GM18508 (cell line): ENCODE data around the gene TEAD3.
"Not testable (repeated sequence)": the region's sequence is repeated elsewhere in the genome, so short reads cannot be mapped to it uniquely, and the experiment has no call there.

ENCODE experiments used
- ATAC-seq: cut with Tn5 transposase; IDR thresholded peaks from one replicate; pipeline ENCODE4 v1.9.1; 2021; ENCODE audit warnings: moderate number of reproducible peaks; ENCODE audit not compliant: insufficient read depth, unreplicated experiment

Gene TEAD3

GRCh38 chr6:35496841-35497570, at the start of gene TEAD3:
TEAD3 (minus strand) TSS chr6:35497079.
- no peak for ATAC-seq

DNA sequence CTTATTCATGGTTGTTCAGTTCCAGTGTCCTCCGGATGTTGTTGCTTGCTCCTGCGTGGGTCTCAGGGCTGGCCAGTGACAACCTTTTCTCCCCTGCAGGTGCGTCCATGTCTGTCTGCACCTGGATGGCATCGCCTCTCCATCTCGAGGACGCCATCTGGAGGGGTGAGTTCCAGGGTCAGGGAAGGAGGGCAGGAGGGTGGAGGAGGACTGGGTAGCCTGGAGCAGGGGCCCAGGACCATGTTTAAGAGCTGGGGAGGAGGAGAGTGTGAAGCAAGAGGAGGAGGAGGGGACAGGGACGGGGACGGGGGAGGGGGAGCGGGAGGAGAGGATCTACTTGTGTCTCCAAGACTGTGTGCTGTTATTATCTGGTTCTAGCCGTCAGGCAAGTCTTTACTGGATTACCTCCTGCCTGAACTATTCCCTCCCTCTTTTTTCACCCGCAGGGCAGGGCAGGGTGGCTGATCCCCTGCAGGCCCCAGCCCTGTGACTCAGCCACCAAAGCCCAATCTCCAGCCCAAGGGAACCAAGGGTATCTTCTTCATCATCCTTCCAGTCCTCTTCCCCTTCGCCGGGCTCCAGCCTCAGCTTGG, 48.0 kb upstream of the TEAD3 start:
- no peak for ATAC-seq

DNA sequence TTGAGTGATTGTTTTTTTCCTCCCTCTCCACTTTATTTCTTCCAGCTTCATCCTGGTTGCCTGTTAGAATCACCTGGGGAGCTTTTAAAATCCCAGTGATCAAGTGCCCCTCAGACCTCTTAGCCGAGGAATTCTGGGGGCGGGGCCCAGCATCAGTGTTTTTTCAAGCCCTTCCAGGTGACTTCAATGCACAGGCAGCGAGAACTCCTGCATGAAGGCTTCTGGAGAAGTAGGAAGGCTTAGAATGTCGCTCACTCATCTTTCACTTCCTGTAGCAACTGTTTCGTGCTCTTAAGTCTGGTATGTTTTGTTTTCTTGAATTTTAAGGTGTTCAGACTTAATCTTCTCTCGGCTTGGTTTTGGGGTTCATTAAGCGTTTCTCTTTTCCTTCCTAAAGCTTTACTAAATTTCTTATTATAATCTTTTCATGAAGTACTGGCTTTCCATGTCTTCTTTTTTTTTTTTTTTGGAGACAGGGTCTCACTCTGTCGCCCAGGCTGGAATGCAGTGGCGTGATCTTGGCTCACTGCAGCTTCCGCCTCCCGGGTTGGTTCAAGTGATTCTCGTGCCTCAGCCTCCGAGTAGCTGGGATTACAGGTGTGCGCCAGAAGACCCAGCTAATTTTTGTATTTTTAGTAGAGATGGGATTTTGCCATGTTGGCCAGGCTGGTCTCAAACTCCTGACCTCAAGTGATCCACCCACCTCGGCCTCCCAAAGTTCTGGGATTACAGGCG, 46.7 kb upstream of the TEAD3 start:
- no peak for ATAC-seq

- ATAC-seq, result no peak
Measured at GRCh38 chr6:35541836-35542235, 45.0 kb upstream of the TEAD3 start.

GRCh38 chr6:35539223-35539622, 42.3 kb upstream of the TEAD3 start:
- ATAC-seq, result no peak

DNA sequence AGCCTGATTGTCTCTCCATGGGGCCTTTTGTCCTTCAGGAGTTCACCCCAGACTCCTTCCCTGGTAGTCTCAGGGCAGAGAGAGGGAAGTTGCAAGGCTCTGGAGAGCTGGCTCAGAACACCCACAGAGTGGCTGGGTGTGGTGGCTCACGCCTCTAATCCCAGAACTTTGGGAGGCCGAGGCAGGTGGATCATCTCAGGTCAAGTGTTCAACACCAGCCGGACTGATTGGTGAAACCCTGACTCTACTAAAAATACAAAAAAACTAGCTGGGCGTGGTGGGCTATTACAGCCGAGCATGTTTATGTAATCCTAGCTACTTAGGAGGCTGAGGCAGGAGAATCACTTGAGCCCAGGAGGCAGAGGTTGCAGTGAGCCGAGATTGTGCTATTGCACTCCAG, 39.0 kb upstream of the TEAD3 start:
- ATAC-seq, result not testable (repeated sequence)

GRCh38 chr6:35534407-35535170, 37.7 kb upstream of the TEAD3 start:
- no peak for ATAC-seq

DNA sequence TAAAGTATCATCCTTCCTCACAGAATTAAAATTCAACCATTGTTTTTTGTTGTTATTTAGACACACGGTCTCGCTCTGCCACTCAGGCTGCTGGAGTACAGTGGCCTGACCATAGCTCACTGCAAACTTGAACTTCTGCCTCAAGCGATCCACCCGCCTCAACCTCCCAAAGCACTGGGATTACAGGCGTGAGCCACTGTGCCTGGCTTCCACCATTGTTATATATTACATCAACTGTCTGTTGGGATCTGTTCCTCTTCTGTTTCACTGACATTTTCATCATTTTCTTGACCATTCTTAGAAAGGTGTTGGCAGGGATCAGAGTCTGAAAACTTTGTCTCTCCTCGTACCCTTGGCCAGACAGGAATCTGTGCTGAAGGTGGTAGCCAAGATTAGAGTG, 37.1 kb upstream of the TEAD3 start:
- no peak for ATAC-seq

GRCh38 chr6:35532126-35532525, 35.2 kb upstream of the TEAD3 start:
- no peak for ATAC-seq

- no peak for ATAC-seq
Measured at GRCh38 chr6:35524380-35525020, 27.6 kb upstream of the TEAD3 start.

GRCh38 chr6:35522660-35523658, 26.1 kb upstream of the TEAD3 start:
- no peak for ATAC-seq

DNA sequence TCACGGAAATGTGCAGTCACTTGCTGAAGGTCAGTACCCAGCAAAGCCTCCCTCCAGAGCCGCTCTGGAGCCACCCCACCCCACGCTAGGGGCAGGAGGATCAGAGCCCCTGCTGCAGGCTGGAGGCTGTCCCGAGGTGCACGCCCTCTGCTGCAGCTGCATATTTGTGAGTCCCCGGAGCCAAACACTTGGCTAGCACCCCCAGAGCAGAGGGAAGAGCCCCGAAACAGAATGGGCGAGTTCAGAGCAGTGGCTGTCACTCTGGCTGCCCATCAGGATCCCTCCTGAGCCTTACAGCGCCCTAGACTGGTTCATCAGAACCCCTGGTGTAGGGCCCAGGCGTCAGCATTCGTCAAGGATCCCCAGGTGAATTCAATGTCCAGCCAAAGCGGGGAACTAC, 25.3 kb upstream of the TEAD3 start:
- no peak for ATAC-seq

DNA sequence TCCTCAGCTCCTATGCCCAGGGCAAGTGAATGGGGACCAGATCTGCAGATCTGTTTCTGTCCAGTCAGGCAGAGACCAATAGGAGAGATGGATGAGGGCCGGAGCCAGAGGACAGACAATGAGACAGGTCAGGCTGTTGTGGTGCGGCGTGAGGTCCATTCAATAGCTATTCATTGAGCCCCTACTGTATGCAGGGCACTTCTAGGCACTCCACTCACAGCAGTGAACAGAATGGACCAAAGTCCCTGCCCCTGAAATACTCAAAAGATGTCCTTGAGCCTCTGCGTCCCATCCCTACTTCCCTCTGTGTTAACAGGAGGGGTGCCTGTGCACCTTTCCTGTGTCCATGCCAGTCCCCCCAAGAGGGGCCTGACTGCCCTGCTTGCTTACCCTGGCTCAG, 24.4 kb upstream of the TEAD3 start:
- ATAC-seq, result no peak

DNA sequence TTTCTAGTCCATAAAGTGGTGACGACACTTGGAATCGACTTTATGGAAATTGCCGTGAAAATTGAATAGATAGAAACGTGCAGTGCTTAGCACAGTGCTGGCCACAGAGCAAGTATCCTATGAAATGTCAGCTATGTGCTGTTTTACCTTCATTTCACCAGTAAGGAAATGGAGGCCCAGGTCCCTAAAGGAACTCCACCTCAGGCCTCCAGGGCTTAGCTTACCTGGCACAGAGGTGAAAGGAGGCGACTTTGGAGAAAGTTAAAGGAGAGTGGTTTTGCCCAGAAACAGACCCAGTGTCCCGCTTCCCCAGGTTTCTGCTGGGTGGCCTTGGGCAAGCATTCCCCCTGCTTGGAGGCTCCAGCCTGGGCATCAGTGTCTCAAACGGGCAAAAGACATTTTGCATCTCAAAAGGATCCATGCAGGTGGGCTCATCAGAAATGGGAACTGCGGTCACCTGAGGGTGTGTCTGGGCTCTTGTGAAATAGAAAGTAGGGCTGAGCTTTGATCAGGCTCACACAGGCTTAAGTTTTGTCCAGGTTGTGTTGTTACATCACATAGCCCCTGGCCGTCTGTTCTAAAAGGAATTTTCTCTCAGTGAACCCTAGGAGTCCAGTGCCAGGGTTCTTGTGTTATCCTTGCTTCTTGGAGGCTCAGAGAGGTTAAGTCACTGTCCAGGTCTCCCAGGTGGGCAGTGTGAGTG, 22.6 kb upstream of the TEAD3 start:
- no peak for ATAC-seq

DNA sequence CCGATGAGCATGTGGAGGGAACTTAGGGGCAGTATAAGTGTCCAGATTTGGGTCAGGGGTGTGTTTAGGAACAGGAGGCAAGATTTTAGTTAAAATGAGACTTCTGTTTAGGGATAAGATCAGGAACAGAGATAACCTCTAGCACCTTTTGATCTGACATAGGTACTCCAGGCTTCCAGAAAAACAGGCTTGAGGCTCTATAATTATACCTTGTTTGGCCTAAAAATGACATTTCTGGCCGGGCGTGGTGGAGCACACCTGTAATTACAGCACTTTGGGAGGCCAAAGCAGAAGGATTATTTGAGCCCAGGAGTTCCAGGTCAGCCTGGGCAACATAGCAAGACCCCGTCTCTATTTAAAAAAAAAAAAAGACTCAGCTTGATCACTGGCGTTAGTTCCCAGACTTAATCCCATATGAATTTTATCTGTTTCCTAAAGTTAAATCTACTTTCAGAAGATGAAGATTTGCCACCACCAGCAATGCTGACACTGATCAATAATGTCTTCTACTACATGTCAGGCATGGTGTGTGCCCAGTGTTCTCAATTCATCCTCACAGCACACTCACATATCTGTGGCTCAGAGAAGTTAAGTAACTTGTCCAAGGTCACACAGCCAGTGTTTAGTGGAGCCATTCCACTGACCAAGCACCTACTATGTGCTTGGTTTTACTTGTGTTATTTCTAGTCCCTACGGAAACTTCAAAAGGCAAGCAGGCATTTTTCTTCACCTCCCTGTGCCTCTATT, 21.9 kb upstream of the TEAD3 start:
- no peak for ATAC-seq

DNA sequence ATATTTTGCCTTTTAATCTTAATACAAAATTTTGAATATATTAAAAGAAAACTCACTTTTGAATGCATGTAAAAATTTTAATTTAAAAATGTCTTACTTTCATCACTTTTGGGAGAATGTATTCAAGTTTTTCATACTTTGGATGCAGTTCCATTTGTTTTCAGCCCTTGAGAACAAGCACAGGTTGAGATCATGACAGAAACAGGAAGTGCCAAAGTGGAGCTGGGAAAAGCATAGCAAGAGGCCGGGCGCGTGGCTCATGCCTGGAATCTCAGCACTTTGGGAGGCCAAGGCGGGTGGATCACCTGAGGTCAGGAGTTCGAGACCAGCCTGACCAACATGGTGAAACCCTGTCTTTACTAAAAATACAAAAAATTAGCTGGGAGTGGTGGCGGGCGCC, 21.1 kb upstream of the TEAD3 start:
- not testable (repeated sequence) for ATAC-seq

DNA sequence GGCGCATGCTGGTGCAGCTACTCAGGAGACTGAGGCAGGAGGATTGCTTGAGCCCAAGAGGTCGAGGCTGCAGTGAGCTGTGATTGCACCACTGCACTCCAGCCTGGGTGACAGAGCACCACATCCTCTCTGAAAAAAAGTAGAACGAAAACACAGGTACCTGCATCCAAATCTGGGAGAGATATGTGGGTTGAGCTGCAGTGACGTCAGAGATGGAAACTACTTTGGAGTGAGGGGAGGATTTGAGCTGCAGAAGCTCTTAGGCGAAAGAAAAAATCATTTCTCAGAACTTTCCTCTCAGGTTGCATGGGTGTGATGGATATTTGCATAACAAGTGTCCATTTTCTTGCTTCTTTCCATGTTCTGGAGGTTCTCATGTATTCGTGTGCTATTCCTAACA, 19.8 kb upstream of the TEAD3 start:
- no peak for ATAC-seq

GRCh38 chr6:35515939-35516338, 19.1 kb upstream of the TEAD3 start:
- ATAC-seq, result not testable (repeated sequence)
